GM12872 (cell line): Measurements from ENCODE around the gene NUP98.

ENCODE experiments used
- TF ChIP-seq, protein P1 (sequence below): IDR thresholded peaks from 3 replicates; pipeline ENCODE4 v1.5.1; 2011; ENCODE audit warnings: low read depth, mild to moderate bottlenecking, low read length, moderate library complexity; ENCODE audit not compliant: insufficient read depth

The NUP98 gene

DNA sequence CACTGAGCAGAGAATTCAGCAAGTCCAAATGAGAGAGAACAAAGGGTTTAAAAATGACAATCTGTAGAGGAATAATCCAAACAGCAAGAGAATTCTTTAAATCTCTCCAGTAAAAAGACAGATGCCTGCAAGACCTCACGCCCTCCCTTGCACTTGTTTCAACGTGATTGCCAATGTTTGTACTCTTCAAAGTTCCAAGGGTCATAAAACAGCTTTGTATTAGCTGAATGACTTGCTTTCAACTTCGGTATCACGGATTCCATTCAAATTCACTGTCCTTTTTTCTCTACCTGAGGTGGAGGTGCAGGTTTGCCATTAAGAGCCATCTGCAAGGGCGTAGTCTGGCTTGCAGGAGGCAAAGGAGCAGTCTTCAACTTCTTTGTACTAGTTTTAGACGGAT lies 85.1 kb downstream of the NUP98 start:
- TF ChIP-seq, protein P1, sequence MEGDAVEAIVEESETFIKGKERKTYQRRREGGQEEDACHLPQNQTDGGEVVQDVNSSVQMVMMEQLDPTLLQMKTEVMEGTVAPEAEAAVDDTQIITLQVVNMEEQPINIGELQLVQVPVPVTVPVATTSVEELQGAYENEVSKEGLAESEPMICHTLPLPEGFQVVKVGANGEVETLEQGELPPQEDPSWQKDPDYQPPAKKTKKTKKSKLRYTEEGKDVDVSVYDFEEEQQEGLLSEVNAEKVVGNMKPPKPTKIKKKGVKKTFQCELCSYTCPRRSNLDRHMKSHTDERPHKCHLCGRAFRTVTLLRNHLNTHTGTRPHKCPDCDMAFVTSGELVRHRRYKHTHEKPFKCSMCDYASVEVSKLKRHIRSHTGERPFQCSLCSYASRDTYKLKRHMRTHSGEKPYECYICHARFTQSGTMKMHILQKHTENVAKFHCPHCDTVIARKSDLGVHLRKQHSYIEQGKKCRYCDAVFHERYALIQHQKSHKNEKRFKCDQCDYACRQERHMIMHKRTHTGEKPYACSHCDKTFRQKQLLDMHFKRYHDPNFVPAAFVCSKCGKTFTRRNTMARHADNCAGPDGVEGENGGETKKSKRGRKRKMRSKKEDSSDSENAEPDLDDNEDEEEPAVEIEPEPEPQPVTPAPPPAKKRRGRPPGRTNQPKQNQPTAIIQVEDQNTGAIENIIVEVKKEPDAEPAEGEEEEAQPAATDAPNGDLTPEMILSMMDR: no peak

DNA sequence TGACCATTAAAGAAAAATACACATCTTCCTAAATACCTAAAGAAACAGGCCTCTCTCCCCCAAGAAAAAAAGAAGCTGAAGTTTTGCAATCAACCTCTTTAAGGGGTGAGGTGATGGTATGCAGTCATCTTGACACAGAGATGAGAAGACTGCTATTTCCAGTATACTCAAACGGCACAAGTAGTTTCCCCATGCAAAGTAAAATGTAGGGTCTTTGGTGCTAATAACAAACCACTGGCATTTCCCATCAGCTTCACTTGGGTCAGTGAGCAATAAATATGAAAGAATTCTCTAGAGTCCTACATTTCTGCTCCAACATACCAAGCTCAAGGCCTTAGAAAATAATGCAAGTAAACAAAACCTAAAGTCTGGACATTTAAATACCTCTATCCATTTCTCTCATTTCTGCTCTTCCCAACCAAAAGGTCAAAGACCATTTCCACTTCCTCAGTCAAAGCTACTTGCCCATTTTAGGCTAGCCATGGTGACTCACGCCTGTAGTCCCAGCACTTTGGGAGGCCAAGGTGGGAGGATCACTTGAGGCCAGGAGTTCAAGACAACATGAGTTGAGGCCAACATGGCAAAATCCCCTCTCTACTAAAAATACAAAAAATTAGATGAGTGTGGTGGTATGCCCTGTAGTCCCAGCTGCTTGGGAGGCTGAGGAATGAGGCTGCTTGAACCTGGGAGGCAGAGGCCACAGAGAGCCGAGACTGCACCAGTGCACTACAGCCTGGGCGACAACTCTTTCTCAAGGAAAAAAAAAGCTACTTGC lies 86.7 kb downstream of the NUP98 start:
- TF ChIP-seq, protein P1: no peak

DNA sequence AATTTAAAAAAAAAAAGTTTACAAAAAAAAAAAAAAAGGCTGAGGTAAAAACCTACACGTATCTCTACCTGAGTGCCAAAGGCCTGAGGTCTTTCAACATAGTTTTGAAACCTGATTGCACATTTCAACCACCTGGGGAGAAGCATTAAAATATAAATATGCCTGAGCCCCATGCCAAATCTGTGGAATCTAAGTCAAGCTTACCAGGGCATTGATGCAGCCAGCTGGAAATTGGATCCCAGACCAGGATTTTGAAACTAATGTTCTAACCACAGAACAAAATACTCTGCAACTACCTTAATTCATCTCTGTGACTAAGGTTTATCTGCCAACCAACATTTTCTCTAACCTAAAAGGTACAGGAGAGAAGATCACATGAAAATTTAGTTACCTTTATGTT lies 87.4 kb downstream of the NUP98 start:
- TF ChIP-seq, protein P1: no peak

DNA sequence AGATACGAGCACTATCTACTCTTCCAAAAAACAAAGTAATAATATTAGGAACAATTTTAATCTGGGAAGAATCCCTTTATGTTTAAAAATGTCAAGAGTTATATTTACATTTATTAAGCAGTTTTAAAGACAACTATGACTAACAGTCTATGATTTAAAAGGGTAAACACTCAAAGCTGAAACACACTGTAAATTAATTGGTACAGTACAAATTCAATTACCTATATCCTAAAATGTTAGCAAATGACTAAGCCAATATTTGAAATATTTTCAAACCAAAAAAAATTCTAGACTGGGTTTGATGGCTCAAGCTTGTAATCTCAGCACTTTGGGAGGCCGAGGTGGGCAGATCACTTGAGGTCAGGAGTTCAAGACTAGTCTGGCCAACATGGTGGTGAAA lies 90.2 kb downstream of the NUP98 start:
- TF ChIP-seq, protein P1: no peak

DNA sequence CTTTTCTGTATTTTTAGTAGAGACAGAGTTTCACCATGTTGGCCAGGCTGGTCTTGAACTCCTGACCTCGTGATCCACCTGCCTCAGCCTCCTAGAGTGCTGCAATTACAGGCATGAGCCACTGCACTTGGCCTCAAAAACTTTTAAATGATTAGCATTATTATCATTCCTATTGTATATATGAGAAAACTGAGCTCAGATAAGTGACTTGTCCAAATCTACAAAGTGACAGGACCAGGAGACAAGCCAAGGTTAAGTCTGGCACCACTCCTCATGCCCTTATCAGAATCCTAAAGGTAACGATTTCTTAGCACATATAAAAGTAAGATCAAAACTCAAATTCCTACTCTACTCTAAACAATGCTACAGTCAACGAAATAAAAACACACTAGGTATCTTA lies 94.0 kb downstream of the NUP98 start:
- TF ChIP-seq, protein P1: no peak

DNA sequence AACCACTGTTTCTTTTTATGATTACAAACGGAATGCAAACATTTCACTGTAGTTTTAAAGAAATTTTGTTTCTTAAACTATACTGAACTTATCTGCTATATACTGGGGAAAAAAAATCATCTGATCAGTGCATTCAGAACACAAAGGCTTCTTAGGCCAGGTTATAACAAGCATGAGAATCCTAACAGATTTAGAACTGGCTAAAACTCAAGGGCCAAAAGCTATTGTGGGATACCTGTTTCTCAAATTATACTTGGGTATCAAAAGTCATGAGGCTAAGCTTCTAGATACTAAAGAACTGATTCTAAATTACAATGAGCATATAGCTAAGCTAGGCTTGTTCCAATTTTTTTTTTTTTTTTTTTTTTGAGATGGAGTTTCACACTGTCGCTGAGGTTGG lies 96.4 kb downstream of the NUP98 start:
- TF ChIP-seq, protein P1: no peak

DNA sequence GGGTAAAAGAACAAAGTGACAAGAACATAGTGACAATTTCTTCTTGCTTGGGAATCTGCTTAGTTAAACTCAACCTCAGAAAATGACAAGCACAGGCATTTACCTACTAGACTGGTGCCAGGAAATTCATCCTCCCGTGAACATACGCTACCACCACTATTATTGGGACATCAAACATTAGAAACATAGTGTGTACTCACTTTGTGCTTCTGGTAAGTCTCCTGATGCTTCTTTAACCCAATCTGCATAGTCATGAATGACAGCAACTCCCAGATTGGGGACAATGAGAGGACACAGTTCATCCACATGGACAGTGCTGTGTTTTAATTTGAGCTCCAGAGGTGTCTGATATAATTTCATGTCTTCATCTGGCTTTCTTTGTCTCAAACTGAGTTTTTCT lies 96.9 kb downstream of the NUP98 start:
- TF ChIP-seq, protein P1: no peak

DNA sequence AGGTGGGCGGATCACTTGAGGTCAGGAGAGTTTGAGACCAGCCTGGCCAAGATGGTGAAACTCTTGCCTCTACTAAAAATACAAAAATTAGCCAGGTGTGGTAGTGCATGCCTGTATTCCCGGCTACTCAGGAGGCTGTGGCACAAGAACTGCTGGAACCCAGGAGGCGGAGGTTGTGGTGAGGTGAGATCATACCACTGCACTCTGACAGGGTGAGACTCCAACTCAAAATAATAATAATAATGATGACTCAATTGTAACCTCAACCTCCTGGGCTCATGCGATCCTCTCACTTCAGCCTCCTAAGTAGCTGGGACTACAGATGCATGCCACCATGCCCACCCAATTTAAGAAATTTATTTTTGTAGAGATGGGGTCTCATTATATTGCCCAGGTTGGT lies 110.6 kb downstream of the NUP98 start:
- TF ChIP-seq, protein P1: no peak
